ENCODE results near the gene GSDMA.

GSDMA gene

GRCh38 chr17:39988206-39988810, 25.5 kb downstream of the GSDMA start:
- Histone ChIP-seq H3K27ac (no peak overlapping the region), H3K4me3 (ENCODE audit: low read depth, low read length) (no peak overlapping the region), H3K36me3 (peaks cover 96% of the 10 kb centered on the region), H3K27me3 (ENCODE audit: insufficient read depth, low read depth, severe bottlenecking) (no peaks in the 10 kb centered on the region), H3K9me3 (ENCODE audit: severe bottlenecking) (no peaks in the 10 kb centered on the region)
- TF ChIP-seq, protein P1, sequence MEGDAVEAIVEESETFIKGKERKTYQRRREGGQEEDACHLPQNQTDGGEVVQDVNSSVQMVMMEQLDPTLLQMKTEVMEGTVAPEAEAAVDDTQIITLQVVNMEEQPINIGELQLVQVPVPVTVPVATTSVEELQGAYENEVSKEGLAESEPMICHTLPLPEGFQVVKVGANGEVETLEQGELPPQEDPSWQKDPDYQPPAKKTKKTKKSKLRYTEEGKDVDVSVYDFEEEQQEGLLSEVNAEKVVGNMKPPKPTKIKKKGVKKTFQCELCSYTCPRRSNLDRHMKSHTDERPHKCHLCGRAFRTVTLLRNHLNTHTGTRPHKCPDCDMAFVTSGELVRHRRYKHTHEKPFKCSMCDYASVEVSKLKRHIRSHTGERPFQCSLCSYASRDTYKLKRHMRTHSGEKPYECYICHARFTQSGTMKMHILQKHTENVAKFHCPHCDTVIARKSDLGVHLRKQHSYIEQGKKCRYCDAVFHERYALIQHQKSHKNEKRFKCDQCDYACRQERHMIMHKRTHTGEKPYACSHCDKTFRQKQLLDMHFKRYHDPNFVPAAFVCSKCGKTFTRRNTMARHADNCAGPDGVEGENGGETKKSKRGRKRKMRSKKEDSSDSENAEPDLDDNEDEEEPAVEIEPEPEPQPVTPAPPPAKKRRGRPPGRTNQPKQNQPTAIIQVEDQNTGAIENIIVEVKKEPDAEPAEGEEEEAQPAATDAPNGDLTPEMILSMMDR (IDR thresholded peaks at IDR 0.05; ENCODE audit: low read depth, low read length): no peak
- DNase-seq: no peak

DNA sequence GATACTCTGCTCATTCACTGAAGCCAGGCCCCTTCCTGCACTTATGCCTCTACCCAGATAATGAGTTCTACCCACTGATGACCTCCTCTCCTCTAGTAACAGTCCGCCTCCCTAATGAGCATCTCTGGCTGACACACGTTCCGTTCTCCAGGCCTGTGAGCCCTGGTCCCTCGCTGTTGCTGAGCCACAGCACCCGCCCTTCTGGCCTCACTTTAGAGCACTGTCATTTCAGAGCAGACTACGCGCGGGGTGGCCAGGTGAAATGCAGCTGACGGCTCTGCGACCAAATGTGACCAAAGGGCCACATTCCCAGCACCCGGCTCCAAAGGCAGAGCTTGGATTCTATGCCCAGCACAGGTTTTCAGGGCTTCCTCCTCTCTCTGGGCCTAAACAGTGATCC, 31.6 kb downstream of the GSDMA start:
- Histone ChIP-seq H3K36me3 (peaks cover 92% of the 10 kb centered on the region), H3K9me3 (ENCODE audit: severe bottlenecking) (no peaks in the 10 kb centered on the region), H3K27me3 (ENCODE audit: insufficient read depth, low read depth, severe bottlenecking) (no peaks in the 10 kb centered on the region), H3K27ac (no peak overlapping the region), H3K4me3 (ENCODE audit: low read depth, low read length) (no peak overlapping the region)
- TF ChIP-seq, protein P1 (IDR thresholded peaks at IDR 0.05; ENCODE audit: low read depth, low read length): no peak
- DNase-seq: no peak

DNA sequence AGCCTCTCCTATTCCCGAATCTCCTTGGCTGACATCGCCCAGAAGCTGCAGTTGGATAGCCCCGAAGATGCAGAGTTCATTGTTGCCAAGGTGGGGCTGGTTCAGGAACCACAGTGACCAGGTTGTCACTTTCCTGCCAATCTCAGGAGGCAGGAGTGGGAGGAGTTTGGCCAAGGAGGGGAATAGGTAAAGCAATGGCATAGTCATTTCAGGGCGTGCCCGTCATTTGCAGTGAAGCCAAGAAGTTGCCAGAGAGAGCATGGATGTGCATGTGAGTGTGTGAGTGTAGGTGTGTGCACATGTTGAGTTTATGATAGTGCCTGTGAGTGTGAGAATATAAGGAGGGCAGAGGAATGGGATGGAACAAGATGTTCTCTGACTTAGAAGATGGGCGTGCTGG, 32.6 kb downstream of the GSDMA start:
- H3K9me3 ChIP-seq (ENCODE audit: severe bottlenecking): no peaks in the 10 kb centered on the region
- TF ChIP-seq, protein P1 (IDR thresholded peaks at IDR 0.05; ENCODE audit: low read depth, low read length): no peak
- no peaks in the 10 kb centered on the region for H3K27me3 ChIP-seq (ENCODE audit: insufficient read depth, low read depth, severe bottlenecking)
- H3K27ac ChIP-seq: no peak overlapping the region
- DNase-seq: no peak
- H3K36me3 ChIP-seq: peaks cover 82% of the 10 kb centered on the region
- H3K4me3 ChIP-seq (ENCODE audit: low read depth, low read length): no peak overlapping the region

GRCh38 chr17:39996162-39996561, 33.4 kb downstream of the GSDMA start:
- no peak for DNase-seq
- H3K27ac ChIP-seq: peak overlapping the region; percentile 2; the same call in 1 of the 2 replicates
- peaks cover 75% of the 10 kb centered on the region for H3K36me3 ChIP-seq
- TF ChIP-seq, protein P1 (IDR thresholded peaks at IDR 0.05; ENCODE audit: low read depth, low read length): no peak
- H3K27me3 ChIP-seq (ENCODE audit: insufficient read depth, low read depth, severe bottlenecking): no peaks in the 10 kb centered on the region
- H3K4me3 ChIP-seq (ENCODE audit: low read depth, low read length): no peak overlapping the region
- no peaks in the 10 kb centered on the region for H3K9me3 ChIP-seq (ENCODE audit: severe bottlenecking)

DNA sequence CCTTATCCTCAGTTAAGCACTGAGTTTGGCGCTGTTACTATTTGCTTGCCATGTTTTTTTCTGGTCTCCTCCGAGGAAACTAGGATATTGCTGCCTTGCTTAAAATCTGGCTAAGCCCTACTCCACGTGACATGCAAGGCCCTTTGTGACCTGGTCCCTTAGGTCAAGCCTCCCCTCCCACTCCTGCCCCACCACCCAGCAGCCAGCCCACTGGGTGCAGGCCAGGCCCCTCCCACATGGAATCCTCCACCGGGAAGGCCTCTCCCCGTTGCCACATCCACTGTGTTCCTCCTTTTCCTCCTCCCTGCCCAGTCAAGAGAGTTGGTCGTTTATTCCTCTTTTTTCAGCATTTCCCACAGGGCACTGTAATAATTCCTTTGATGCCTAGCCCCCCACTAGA, 34.0 kb downstream of the GSDMA start:
- Histone ChIP-seq H3K36me3 (peaks cover 69% of the 10 kb centered on the region), H3K27ac (peak overlapping the region; percentile 24; the same call in 1 of the 2 replicates)

More for the DNA sequence above, 34.0 kb downstream of the GSDMA start:
- no peaks in the 10 kb centered on the region for H3K9me3 ChIP-seq (ENCODE audit: severe bottlenecking)
- peak; percentile 60 for DNase-seq
- TF ChIP-seq, protein P1 (IDR thresholded peaks at IDR 0.05; ENCODE audit: low read depth, low read length): no peak
- H3K4me3 ChIP-seq (ENCODE audit: low read depth, low read length): no peak overlapping the region
- H3K27me3 ChIP-seq (ENCODE audit: insufficient read depth, low read depth, severe bottlenecking): no peaks in the 10 kb centered on the region

Data from WERI-Rb-1 (cell line).